ENCODE results near the gene CLEC4F. TPM values are rescaled to one million over a fixed set of nuclear protein-coding genes. Genes with fewer than 3 reads are reported as not detected.

CLEC4F gene
- total RNA-seq, 1 experiment from 2014 or later = not detected

DNA sequence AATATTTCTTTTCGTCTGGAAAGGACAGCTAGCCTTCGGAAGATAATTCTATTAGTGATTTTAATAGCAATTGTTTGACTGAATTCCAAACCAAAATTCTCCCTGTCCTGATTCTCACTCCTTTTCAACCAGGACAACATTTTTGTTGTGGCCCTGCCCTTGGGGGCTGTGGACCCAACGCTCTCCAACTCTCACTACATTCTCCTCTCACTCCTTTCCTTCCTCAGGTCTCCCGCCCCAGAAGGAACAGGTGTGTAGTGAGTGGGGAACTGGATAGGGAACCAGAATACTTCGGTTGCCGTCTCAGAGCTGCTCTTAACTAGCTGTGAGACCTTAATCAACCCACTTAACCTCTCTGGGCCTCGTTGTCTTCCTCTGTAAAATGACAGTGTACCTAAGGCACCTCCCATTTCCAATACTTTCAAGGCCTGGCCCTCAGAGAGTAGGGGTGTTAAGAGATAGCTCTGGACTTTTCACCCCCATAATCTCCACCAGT, 51.8 kb downstream of the CLEC4F start:
- Histone ChIP-seq H2AFZ (ENCODE audit: low read length) (no peak overlapping the region), H3K9me3 (ENCODE audit: low read length) (no peaks in the 10 kb centered on the region), H3K27ac (ENCODE audit: low read length) (no peak overlapping the region), H3K36me3 (ENCODE audit: low read depth, low read length) (no peaks in the 10 kb centered on the region), H3K9ac (ENCODE audit: low read length) (no peak overlapping the region), H3F3A (ENCODE audit: low read length, unreplicated experiment) (no peaks in the 10 kb centered on the region), H3K4me1 (ENCODE audit: insufficient read depth, low read length) (no peaks in the 10 kb centered on the region), H3K79me2 (ENCODE audit: low read length) (no peaks in the 10 kb centered on the region), H3K4me2 (ENCODE audit: low read length) (no peak overlapping the region), H4K20me1 (ENCODE audit: low read length) (no peaks in the 10 kb centered on the region), H3K4me3 (ENCODE audit: low read length) (no peak overlapping the region), H3K27me3 (ENCODE audit: low read length) (peaks cover 86% of the 10 kb centered on the region), H3K9me2 (replicated peaks; ENCODE audit: low read length) (no peaks in the 10 kb centered on the region)
- no peak for DNase-seq
- intact Hi-C loops (cut with micrococcal nuclease) = no loop called here
- BruUV-seq (replicated peaks) = no TSS peak
- TF ChIP-seq, protein P1, sequence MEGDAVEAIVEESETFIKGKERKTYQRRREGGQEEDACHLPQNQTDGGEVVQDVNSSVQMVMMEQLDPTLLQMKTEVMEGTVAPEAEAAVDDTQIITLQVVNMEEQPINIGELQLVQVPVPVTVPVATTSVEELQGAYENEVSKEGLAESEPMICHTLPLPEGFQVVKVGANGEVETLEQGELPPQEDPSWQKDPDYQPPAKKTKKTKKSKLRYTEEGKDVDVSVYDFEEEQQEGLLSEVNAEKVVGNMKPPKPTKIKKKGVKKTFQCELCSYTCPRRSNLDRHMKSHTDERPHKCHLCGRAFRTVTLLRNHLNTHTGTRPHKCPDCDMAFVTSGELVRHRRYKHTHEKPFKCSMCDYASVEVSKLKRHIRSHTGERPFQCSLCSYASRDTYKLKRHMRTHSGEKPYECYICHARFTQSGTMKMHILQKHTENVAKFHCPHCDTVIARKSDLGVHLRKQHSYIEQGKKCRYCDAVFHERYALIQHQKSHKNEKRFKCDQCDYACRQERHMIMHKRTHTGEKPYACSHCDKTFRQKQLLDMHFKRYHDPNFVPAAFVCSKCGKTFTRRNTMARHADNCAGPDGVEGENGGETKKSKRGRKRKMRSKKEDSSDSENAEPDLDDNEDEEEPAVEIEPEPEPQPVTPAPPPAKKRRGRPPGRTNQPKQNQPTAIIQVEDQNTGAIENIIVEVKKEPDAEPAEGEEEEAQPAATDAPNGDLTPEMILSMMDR (conservative IDR thresholded peaks at IDR 0.05; ENCODE audit: low read depth, low read length) = no peak
- TF ChIP-seq EZH2 (IDR thresholded peaks at IDR 0.05; ENCODE audit: low read length, unreplicated experiment) (no peak), EZH2phosphoT487 (IDR thresholded peaks at IDR 0.05; ENCODE audit: borderline replicate concordance, low read length) (no peak)
- ChIA-PET CTCF (interaction anchor here (0.7 to 0.8 kb wide), 2 partner anchors 114 to 298 kb away, joined by 3 read pairs; no protein-coding TSS in a partner anchor), POLR2A (ENCODE audit: unreplicated experiment) (no interaction called here)
- no peak for ATAC-seq

DNA sequence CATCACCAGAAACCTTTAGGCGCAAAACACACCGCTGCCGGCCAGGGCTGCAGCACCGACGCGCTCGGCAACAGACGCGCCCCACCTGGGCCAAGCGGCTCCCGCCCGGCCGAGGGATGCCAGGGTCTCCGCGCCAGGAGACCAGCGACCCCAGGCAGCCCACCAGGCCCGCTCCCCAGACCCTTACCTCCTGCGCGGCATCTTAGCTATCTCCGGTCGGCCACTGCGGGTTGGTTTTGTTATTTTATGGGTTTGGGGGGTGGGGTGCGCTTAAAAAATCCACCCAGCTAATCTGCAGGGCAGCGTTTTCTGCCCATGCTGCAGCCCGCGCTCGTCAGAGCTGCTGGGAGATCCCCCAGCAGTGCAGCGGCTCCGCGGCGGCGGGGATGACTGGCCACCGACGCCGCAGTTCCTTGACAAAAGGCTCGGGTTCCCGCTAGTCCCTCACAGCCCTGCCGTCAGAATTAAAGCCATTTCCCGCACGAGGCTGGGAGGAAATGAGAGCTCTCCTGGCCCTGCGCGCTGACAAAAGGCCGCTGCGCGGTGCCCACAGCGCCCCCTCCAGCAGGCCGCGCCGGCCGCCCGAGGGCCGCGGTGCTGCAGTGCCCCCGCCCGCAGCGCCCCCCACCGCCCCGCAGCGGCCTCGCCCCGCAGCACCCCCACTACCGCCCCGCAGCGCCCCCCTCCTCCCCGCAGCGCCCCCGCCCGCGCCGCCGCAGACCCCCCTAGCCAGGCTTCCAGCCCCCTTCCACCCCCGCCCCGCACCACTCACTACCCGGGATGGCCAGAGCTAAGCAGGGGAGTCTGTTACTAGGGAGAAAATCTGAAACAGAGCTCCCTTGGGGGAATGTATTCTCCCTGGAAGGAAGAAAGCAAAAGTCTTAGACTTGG, 52.5 kb downstream of the CLEC4F start, which contains the start of gene ADD2:
ADD2 (minus strand) TSS at position 502 of the 891 bp plus-strand sequence. CDS start 61,792 bp downstream, outside the sequence.
- H3K27me3 ChIP-seq (ENCODE audit: low read length) = peaks cover 84% of the 10 kb centered on the region
- H3K4me3 ChIP-seq (ENCODE audit: low read length) = peak within 1 kb of the TSS; percentile 56
- ATAC-seq = peak; percentile 77
- no peaks in the 10 kb centered on the region for H4K20me1 ChIP-seq (ENCODE audit: low read length)
- H3F3A ChIP-seq (ENCODE audit: low read length, unreplicated experiment) = no peaks in the 10 kb centered on the region
- ChIA-PET POLR2A (ENCODE audit: unreplicated experiment) (interaction anchor here (0.6 kb wide), 1 partner anchor 490 kb away, joined by 4 read pairs; no protein-coding TSS in a partner anchor), CTCF (interaction anchor here (0.7 kb wide), 1 partner anchor 298 kb away, joined by 3 read pairs; no protein-coding TSS in a partner anchor)
- peak within 1 kb of the TSS; percentile 71 for H3K4me2 ChIP-seq (ENCODE audit: low read length)
- no peak within 1 kb of the TSS for H3K27ac ChIP-seq (ENCODE audit: low read length)
- H2AFZ ChIP-seq (ENCODE audit: low read length) = peak within 1 kb of the TSS; percentile 59
- peak; percentile 22 for DNase-seq
- TF ChIP-seq EZH2 (IDR thresholded peaks at IDR 0.05; ENCODE audit: low read length, unreplicated experiment) = peak; percentile 96
- TF ChIP-seq, protein P1 (conservative IDR thresholded peaks at IDR 0.05; ENCODE audit: low read depth, low read length) = peak; percentile 19; the same call in 1 of the 2 replicates
- peak; percentile 62 for TF ChIP-seq EZH2phosphoT487 (IDR thresholded peaks at IDR 0.05; ENCODE audit: borderline replicate concordance, low read length)
- no TSS peak for BruUV-seq (replicated peaks)
- intact Hi-C loops (cut with micrococcal nuclease) = no loop called here
- H3K79me2 ChIP-seq (ENCODE audit: low read length) = no peaks in the 10 kb centered on the region
- no peaks in the 10 kb centered on the region for H3K9me2 ChIP-seq (replicated peaks; ENCODE audit: low read length)
- H3K9me3 ChIP-seq (ENCODE audit: low read length) = no peaks in the 10 kb centered on the region
- H3K9ac ChIP-seq (ENCODE audit: low read length) = no peak within 1 kb of the TSS
- H3K36me3 ChIP-seq (ENCODE audit: low read depth, low read length) = no peaks in the 10 kb centered on the region
- no peaks in the 10 kb centered on the region for H3K4me1 ChIP-seq (ENCODE audit: insufficient read depth, low read length)
